ENCODE measurements around the gene RNF123. TPM values are rescaled to one million over a fixed set of nuclear protein-coding genes. Genes with fewer than 3 reads are reported as not detected.

The RNF123 gene
- total RNA-seq, 1 donor = 19.4 TPM

DNA sequence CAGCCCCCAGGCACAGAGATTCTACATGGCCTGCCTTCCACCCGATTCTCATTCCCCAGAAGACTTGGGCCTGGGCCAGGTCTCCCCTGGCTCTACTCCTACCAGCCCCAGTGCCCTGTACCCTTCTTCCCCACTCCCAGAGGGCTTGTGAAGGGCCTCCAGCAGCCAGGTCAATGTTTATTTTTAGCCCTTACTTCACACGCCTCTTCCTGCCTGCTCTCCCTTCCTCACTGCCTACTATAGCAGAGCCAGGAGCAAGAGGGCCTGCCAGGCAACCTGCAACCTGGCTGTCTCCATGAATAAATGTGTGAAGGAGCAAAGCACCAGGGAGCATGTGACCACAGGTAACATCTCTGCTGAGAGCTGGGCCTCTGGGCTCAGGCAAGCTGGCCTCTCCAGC is 41.6 kb upstream of the RNF123 start:
- DNase-seq (ENCODE audit: low read depth) = no peak
- H3K4me3 ChIP-seq (ENCODE audit: low read depth, low read length) = no peak overlapping the region
- TF ChIP-seq, protein P1, sequence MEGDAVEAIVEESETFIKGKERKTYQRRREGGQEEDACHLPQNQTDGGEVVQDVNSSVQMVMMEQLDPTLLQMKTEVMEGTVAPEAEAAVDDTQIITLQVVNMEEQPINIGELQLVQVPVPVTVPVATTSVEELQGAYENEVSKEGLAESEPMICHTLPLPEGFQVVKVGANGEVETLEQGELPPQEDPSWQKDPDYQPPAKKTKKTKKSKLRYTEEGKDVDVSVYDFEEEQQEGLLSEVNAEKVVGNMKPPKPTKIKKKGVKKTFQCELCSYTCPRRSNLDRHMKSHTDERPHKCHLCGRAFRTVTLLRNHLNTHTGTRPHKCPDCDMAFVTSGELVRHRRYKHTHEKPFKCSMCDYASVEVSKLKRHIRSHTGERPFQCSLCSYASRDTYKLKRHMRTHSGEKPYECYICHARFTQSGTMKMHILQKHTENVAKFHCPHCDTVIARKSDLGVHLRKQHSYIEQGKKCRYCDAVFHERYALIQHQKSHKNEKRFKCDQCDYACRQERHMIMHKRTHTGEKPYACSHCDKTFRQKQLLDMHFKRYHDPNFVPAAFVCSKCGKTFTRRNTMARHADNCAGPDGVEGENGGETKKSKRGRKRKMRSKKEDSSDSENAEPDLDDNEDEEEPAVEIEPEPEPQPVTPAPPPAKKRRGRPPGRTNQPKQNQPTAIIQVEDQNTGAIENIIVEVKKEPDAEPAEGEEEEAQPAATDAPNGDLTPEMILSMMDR (IDR thresholded peaks at IDR 0.05; ENCODE audit: insufficient read depth, low read length) = no peak

GRCh38 chr3:49648354-49649019 is 40.9 kb upstream of the RNF123 start:
- DNase-seq (ENCODE audit: low read depth) = no peak
- TF ChIP-seq, protein P1 (IDR thresholded peaks at IDR 0.05; ENCODE audit: insufficient read depth, low read length) = no peak
- no peak overlapping the region for H3K4me3 ChIP-seq (ENCODE audit: low read depth, low read length)

DNA sequence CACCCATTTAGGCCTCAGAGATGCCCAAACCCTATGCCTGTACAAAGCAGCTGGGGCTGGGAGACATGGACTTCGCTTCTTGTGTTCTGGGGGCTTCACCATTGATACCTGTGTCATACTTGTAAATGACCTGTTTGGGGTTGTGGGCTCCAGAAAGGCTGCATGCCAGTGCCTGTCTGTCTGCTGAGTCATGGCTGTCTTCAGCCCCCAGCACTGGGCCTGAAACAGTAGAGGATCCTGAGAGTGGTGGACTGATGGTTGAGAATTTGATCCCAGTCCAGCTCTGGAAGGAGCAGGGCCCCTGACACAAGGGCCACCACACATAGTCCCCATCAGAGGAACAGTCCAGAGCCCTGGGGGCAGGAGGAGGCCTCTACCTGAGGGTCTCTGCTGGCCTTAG is 39.8 kb upstream of the RNF123 start:
- TF ChIP-seq, protein P1 (IDR thresholded peaks at IDR 0.05; ENCODE audit: insufficient read depth, low read length) = no peak
- no peak overlapping the region for H3K4me3 ChIP-seq (ENCODE audit: low read depth, low read length)
- no peak for DNase-seq (ENCODE audit: low read depth)

- DNase-seq (ENCODE audit: low read depth) = no peak
- TF ChIP-seq, protein P1 (IDR thresholded peaks at IDR 0.05; ENCODE audit: insufficient read depth, low read length) = no peak
- H3K4me3 ChIP-seq (ENCODE audit: low read depth, low read length) = no peak overlapping the region
Observed at GRCh38 chr3:49650177-49650576, 39.2 kb upstream of the RNF123 start.

GRCh38 chr3:49650637-49651036 is 38.7 kb upstream of the RNF123 start:
- TF ChIP-seq, protein P1 (IDR thresholded peaks at IDR 0.05; ENCODE audit: insufficient read depth, low read length) = no peak
- no peak for DNase-seq (ENCODE audit: low read depth)
- H3K4me3 ChIP-seq (ENCODE audit: low read depth, low read length) = no peak overlapping the region

GRCh38 chr3:49652218-49652902 is 37.0 kb upstream of the RNF123 start:
- H3K4me3 ChIP-seq (ENCODE audit: low read depth, low read length) = no peak overlapping the region
- no peak for DNase-seq (ENCODE audit: low read depth)
- TF ChIP-seq, protein P1 (IDR thresholded peaks at IDR 0.05; ENCODE audit: insufficient read depth, low read length) = no peak
